ENCODE data around the gene SLC9A9.

SLC9A9 gene

GRCh38 chr3:143302638-143303171 lies 545.6 kb downstream of the SLC9A9 start:
- peak; percentile 85 for DNase-seq (ENCODE audit: low read depth)
- no peak overlapping the region for H3K4me3 ChIP-seq (ENCODE audit: low read length)
- TF ChIP-seq CTCF (IDR thresholded peaks at IDR 0.05; ENCODE audit: insufficient read depth, low read depth, low read length, missing control alignments) = peak; percentile 27

GRCh38 chr3:143301031-143301901 lies 547.0 kb downstream of the SLC9A9 start:
- no peak for TF ChIP-seq CTCF (IDR thresholded peaks at IDR 0.05; ENCODE audit: insufficient read depth, low read depth, low read length, missing control alignments)
- DNase-seq (ENCODE audit: low read depth) = no peak
- H3K4me3 ChIP-seq (ENCODE audit: low read length) = no peak overlapping the region

- H3K4me3 ChIP-seq (ENCODE audit: low read length) = no peak overlapping the region
- no peak for DNase-seq (ENCODE audit: low read depth)
- no peak for TF ChIP-seq CTCF (IDR thresholded peaks at IDR 0.05; ENCODE audit: insufficient read depth, low read depth, low read length, missing control alignments)
These were observed 549.3 kb downstream of the SLC9A9 start for GRCh38 chr3:143298886-143299535.

GRCh38 chr3:143298380-143298779 lies 549.9 kb downstream of the SLC9A9 start:
- H3K4me3 ChIP-seq (ENCODE audit: low read length) = no peak overlapping the region
- no peak for DNase-seq (ENCODE audit: low read depth)
- no peak for TF ChIP-seq CTCF (IDR thresholded peaks at IDR 0.05; ENCODE audit: insufficient read depth, low read depth, low read length, missing control alignments)

- TF ChIP-seq CTCF (IDR thresholded peaks at IDR 0.05; ENCODE audit: insufficient read depth, low read depth, low read length, missing control alignments) = no peak
- H3K4me3 ChIP-seq (ENCODE audit: low read length) = no peak overlapping the region
- DNase-seq (ENCODE audit: low read depth) = peak; percentile 27
These were observed 552.8 kb downstream of the SLC9A9 start for GRCh38 chr3:143295201-143296080.

GRCh38 chr3:143294188-143294587 lies 554.1 kb downstream of the SLC9A9 start:
- TF ChIP-seq CTCF (IDR thresholded peaks at IDR 0.05; ENCODE audit: insufficient read depth, low read depth, low read length, missing control alignments) = no peak
- DNase-seq (ENCODE audit: low read depth) = no peak
- H3K4me3 ChIP-seq (ENCODE audit: low read length) = no peak overlapping the region

Data from epithelial cell of esophagus (primary cell).